ENCODE results near the gene GPR45. TPM values are rescaled to one million over a fixed set of nuclear protein-coding genes. Genes with fewer than 3 reads are reported as not detected.

Gene GPR45
- polyA plus RNA-seq, 1 donor from 2014 or later: 4.1 TPM

- Histone ChIP-seq H2AFZ (ENCODE audit: low read depth, low read length) (no peak overlapping the region), H4K20me1 (ENCODE audit: insufficient read depth) (no peaks in the 10 kb centered on the region), H3K4me3 (ENCODE audit: low read length) (no peak overlapping the region), H3K9me2 (ENCODE audit: insufficient read depth, low read length) (no peaks in the 10 kb centered on the region), H3F3A (ENCODE audit: insufficient read depth, low read length, poor library complexity, severe bottlenecking) (no peaks in the 10 kb centered on the region), H3K9me3 (ENCODE audit: low read length) (no peaks in the 10 kb centered on the region), H3K27ac (ENCODE audit: low read length) (no peak overlapping the region), H3K27me3 (ENCODE audit: insufficient read depth, low read depth, low read length) (no peaks in the 10 kb centered on the region), H3K9ac (ENCODE audit: low read length) (no peak overlapping the region), H3K4me2 (ENCODE audit: low read length) (no peak overlapping the region), H3K79me2 (replicated peaks; ENCODE audit: insufficient read depth, low read length) (no peaks in the 10 kb centered on the region), H3K36me3 (ENCODE audit: insufficient read depth, low read length) (peaks cover 12% of the 10 kb centered on the region)
- TF ChIP-seq SMC3 (conservative IDR thresholded peaks at IDR 0.05; ENCODE audit: poor library complexity) (no peak), TAF1 (IDR thresholded peaks at IDR 0.05; ENCODE audit: low read depth) (no peak), EP300 (conservative IDR thresholded peaks at IDR 0.05; ENCODE audit: poor library complexity, severe bottlenecking) (no peak), POLR2AphosphoS5 (IDR thresholded peaks at IDR 0.05) (no peak), MXI1 (conservative IDR thresholded peaks at IDR 0.05; ENCODE audit: poor library complexity, severe bottlenecking) (no peak)
These were observed 37.6 kb downstream of the GPR45 start for GRCh38 chr2:105279126-105279525.

GRCh38 chr2:105280281-105280680, 38.7 kb downstream of the GPR45 start:
- H2AFZ ChIP-seq (ENCODE audit: low read depth, low read length): no peak overlapping the region

More at GRCh38 chr2:105280281-105280680, 38.7 kb downstream of the GPR45 start:
- H3K4me2 ChIP-seq (ENCODE audit: low read length): no peak overlapping the region
- no peak overlapping the region for H3K4me3 ChIP-seq (ENCODE audit: low read length)
- H3F3A ChIP-seq (ENCODE audit: insufficient read depth, low read length, poor library complexity, severe bottlenecking): no peaks in the 10 kb centered on the region
- peaks cover 3% of the 10 kb centered on the region for H3K36me3 ChIP-seq (ENCODE audit: insufficient read depth, low read length)
- H3K27me3 ChIP-seq (ENCODE audit: insufficient read depth, low read depth, low read length): no peaks in the 10 kb centered on the region
- TF ChIP-seq TAF1 (IDR thresholded peaks at IDR 0.05; ENCODE audit: low read depth) (no peak), POLR2AphosphoS5 (IDR thresholded peaks at IDR 0.05) (no peak), EP300 (conservative IDR thresholded peaks at IDR 0.05; ENCODE audit: poor library complexity, severe bottlenecking) (no peak), CTCF (IDR thresholded peaks at IDR 0.05; ENCODE audit: poor library complexity, severe bottlenecking) (no peak), EZH2 (IDR thresholded peaks at IDR 0.05; ENCODE audit: borderline replicate concordance, insufficient read depth, low read length, poor library complexity, severe bottlenecking) (no peak), REST (IDR thresholded peaks at IDR 0.05; ENCODE audit: borderline replicate concordance) (no peak), RAD21 (conservative IDR thresholded peaks at IDR 0.05) (no peak), SMC3 (conservative IDR thresholded peaks at IDR 0.05; ENCODE audit: poor library complexity) (no peak), MXI1 (conservative IDR thresholded peaks at IDR 0.05; ENCODE audit: poor library complexity, severe bottlenecking) (no peak)
- no peaks in the 10 kb centered on the region for H3K9me3 ChIP-seq (ENCODE audit: low read length)
- no peaks in the 10 kb centered on the region for H3K9me2 ChIP-seq (ENCODE audit: insufficient read depth, low read length)
- H3K27ac ChIP-seq (ENCODE audit: low read length): no peak overlapping the region
- H3K79me2 ChIP-seq (replicated peaks; ENCODE audit: insufficient read depth, low read length): no peaks in the 10 kb centered on the region
- H4K20me1 ChIP-seq (ENCODE audit: insufficient read depth): no peaks in the 10 kb centered on the region
- no peak overlapping the region for H3K9ac ChIP-seq (ENCODE audit: low read length)
